HepG2 (cell line): ENCODE results near the gene PCDHGA1. TPM values are rescaled to one million over a fixed set of nuclear protein-coding genes. Genes with fewer than 3 reads are reported as not detected.

Experiments used
- ATAC-seq: fragments of 200-7000 bp; cut with Tn5 transposase; 3 replicates; pipeline ENCODE4 v1.9.1; 2020; ENCODE audit warnings: mild to moderate bottlenecking, moderate library complexity
- BruUV-seq: library from RNA; stranded (reverse); fragments of 400-500 nt; replicated peaks from 2 replicates; lab custom pipeline; 2021; lab: Mats Ljungman, UMichigan
- CTCF ChIA-PET: fragments of 300-600 bp; formaldehyde crosslinking; extraction: SDS; loops from one replicate; lab custom pipeline; 2021; ENCODE audit warnings: low total read pairs, inconsistent platforms, low intra/inter-chr PET ratio; lab: Yijun Ruan, JAX
- POLR2A ChIA-PET: fragments of 350-600 bp; sonication (Branson Sonifier 250); formaldehyde crosslinking; loops from one replicate; lab custom pipeline; 2020; ENCODE audit warnings: antibody characterized with exemption, inconsistent platforms; lab: Yijun Ruan, JAX
- DNase-seq: peaks from one replicate; pipeline ENCODE4 v3.0.0-alpha.2; 2015; ENCODE audit warnings: low spot score
- FAIRE-seq: peaks from 3 replicates; lab custom pipeline; 2011; peaks lifted over from hg19 to GRCh38; lab: Jason Lieb, UNC
- H2AFZ ChIP-seq: one replicate; pipeline ENCODE4 v1.6.1; 2011; ENCODE audit warnings: low read length, inconsistent platforms
- H3K27ac ChIP-seq: fragments of 300-600 bp; 3 replicates; pipeline ENCODE4 v1.8.0; 2011; ENCODE audit warnings: mixed run types, mild to moderate bottlenecking, mixed read lengths, low read length, inconsistent platforms; ENCODE audit not compliant: insufficient read depth; ENCODE audit errors: extremely low read length
- H3K27me3 ChIP-seq, 2 experiments: fragments of 200-600 bp in 1 of 2; 2 replicates in 1 of 2; 3 replicates in 1 of 2; pipeline versions ENCODE4 v1.6.0 to v1.8.0; 2011; ENCODE audit warnings: low read length in 2 of 2, mild to moderate bottlenecking in 2 of 2, moderate library complexity in 2 of 2, inconsistent platforms in 1 of 2; ENCODE audit not compliant: insufficient read depth in 2 of 2, control insufficient read depth in 1 of 2
- H3K36me3 ChIP-seq, 2 experiments: fragments of 200-600 bp in 1 of 2; replicated peaks in 1 of 2; 2 replicates in 1 of 2; 3 replicates in 1 of 2; pipeline versions ENCODE4 v1.5.1 to v1.8.0; 2011; ENCODE audit warnings: low read length in 2 of 2, inconsistent platforms in 1 of 2; ENCODE audit not compliant: insufficient read depth in 2 of 2, control insufficient read depth in 1 of 2
- H3K4me1 ChIP-seq: 2 replicates; pipeline ENCODE4 v1.5.1; 2012; ENCODE audit warnings: low read length, inconsistent platforms; ENCODE audit not compliant: insufficient read depth
- H3K4me2 ChIP-seq: 2 replicates; pipeline ENCODE4 v1.6.0; 2011; ENCODE audit warnings: low read depth, low read length, inconsistent platforms
- H3K4me3 ChIP-seq, 3 experiments: fragments of 200-600 bp in 1 of 3; sonication (generic), shearing (Covaris generic) in 1 of 3; replicated peaks in 1 of 3; 2 replicates each; pipeline ENCODE4 v1.5.1; 2011 to 2016; ENCODE audit warnings: low read length in 3 of 3, inconsistent platforms in 2 of 3, low read depth in 2 of 3, mild to moderate bottlenecking in 2 of 3, control low read depth in 1 of 3, mixed read lengths in 1 of 3; ENCODE audit not compliant: insufficient read depth in 1 of 3
- H3K79me2 ChIP-seq: one replicate; pipeline ENCODE4 v1.6.1; 2011; ENCODE audit warnings: low read length, inconsistent platforms; ENCODE audit not compliant: insufficient read depth
- H3K9ac ChIP-seq: 2 replicates; pipeline ENCODE4 v1.6.0; 2011; ENCODE audit warnings: mild to moderate bottlenecking, low read depth, low read length, inconsistent platforms; ENCODE audit not compliant: insufficient read depth
- H3K9me3 ChIP-seq: 2 replicates; pipeline ENCODE4 v1.5.1; 2012; ENCODE audit warnings: mild to moderate bottlenecking, low read length
- H4K20me1 ChIP-seq: 2 replicates; pipeline ENCODE4 v1.6.0; 2011; ENCODE audit warnings: inconsistent platforms, mild to moderate bottlenecking, low read length, moderate library complexity; ENCODE audit not compliant: insufficient read depth
- AHR ChIP-seq: IDR thresholded peaks from 2 replicates; pipeline ENCODE4 v1.6.1; 2018; ENCODE audit warnings: missing genetic modification reagents, missing compliant biosample characterization
- ARNT ChIP-seq: fragments of 450-650 bp; IDR thresholded peaks from 2 replicates; pipeline ENCODE4 v1.6.1; 2017
- ATF2 ChIP-seq: sonication (generic); formaldehyde crosslinking; IDR thresholded peaks from 2 replicates; pipeline ENCODE4 v1.4.0; 2020; ENCODE audit warnings: missing genetic modification reagents
- DR1 ChIP-seq: sonication (generic); formaldehyde crosslinking; IDR thresholded peaks from 2 replicates; pipeline ENCODE4 v1.8.0; 2021; ENCODE audit warnings: mild to moderate bottlenecking, missing genetic modification reagents, inconsistent platforms
- E2F2 ChIP-seq: sonication (generic); formaldehyde crosslinking; IDR thresholded peaks from 2 replicates; pipeline ENCODE4 v1.4.0; 2020; ENCODE audit warnings: missing genetic modification reagents, borderline replicate concordance
- ETV6 ChIP-seq: sonication (generic); formaldehyde crosslinking; conservative IDR thresholded peaks from 2 replicates; pipeline ENCODE4 v1.4.0; 2020; ENCODE audit warnings: missing genetic modification reagents
- GATAD1 ChIP-seq: IDR thresholded peaks from 2 replicates; pipeline ENCODE4 v1.6.1; 2016; ENCODE audit warnings: missing genetic modification reagents, missing compliant biosample characterization
- IKZF4 ChIP-seq: sonication (generic); formaldehyde crosslinking; IDR thresholded peaks from 2 replicates; pipeline ENCODE4 v1.5.1; 2020; ENCODE audit warnings: borderline replicate concordance, mild to moderate bottlenecking, low read depth, missing genetic modification reagents; ENCODE audit errors: not compliant biosample characterization
- MXD4 ChIP-seq: IDR thresholded peaks from 2 replicates; pipeline ENCODE4 v1.6.1; 2016; ENCODE audit warnings: mild to moderate bottlenecking, missing biosample characterization, missing genetic modification reagents
- NFE2 ChIP-seq: sonication (generic); formaldehyde crosslinking; IDR thresholded peaks from 2 replicates; pipeline ENCODE4 v1.4.0; 2020; ENCODE audit warnings: missing genetic modification reagents
- SMAD9 ChIP-seq: sonication (generic); formaldehyde crosslinking; IDR thresholded peaks from 2 replicates; pipeline ENCODE4 v1.5.1; 2020; ENCODE audit warnings: mild to moderate bottlenecking, missing genetic modification reagents
- SNAPC2 ChIP-seq: sonication (generic); formaldehyde crosslinking; IDR thresholded peaks from 2 replicates; pipeline ENCODE4 v1.8.1; 2022; ENCODE audit warnings: mild to moderate bottlenecking, missing genetic modification reagents
- SPEN ChIP-seq: sonication (generic); formaldehyde crosslinking; IDR thresholded peaks from 2 replicates; pipeline ENCODE4 v1.5.1; 2020; ENCODE audit warnings: low read depth, mild to moderate bottlenecking, missing genetic modification reagents
- ZNF10 ChIP-seq: sonication (generic); formaldehyde crosslinking; IDR thresholded peaks from 2 replicates; pipeline ENCODE4 v1.4.0; 2020; ENCODE audit warnings: mild to moderate bottlenecking, low read depth, missing genetic modification reagents, borderline replicate concordance
- ZNF317 ChIP-seq: sonication (generic); formaldehyde crosslinking; IDR thresholded peaks from 2 replicates; pipeline ENCODE4 v1.5.0; 2020; ENCODE audit warnings: mild to moderate bottlenecking, missing genetic modification reagents
- ZNF501 ChIP-seq: sonication (generic); formaldehyde crosslinking; IDR thresholded peaks from 2 replicates; pipeline ENCODE4 v1.5.1; 2020; ENCODE audit warnings: mild to moderate bottlenecking, moderate library complexity, missing genetic modification reagents
- ZNF557 ChIP-seq: sonication (generic); formaldehyde crosslinking; IDR thresholded peaks from 2 replicates; pipeline ENCODE4 v1.4.0; 2020; ENCODE audit warnings: missing genetic modification reagents
- ZNF580 ChIP-seq: IDR thresholded peaks from 2 replicates; pipeline ENCODE4 v1.6.1; 2016; ENCODE audit warnings: low read depth, borderline replicate concordance
- ZNF639 ChIP-seq: conservative IDR thresholded peaks from 2 replicates; pipeline ENCODE4 v1.6.1; 2018; ENCODE audit warnings: missing genetic modification reagents
- ZNF720 ChIP-seq: sonication (generic); formaldehyde crosslinking; IDR thresholded peaks from 2 replicates; pipeline ENCODE4 v1.4.0; 2020; ENCODE audit warnings: missing genetic modification reagents
- WGBS: methylation state at CpG from one replicate; pipeline ENCODE4 v1.1.6; 2017; ENCODE audit warnings: low lambda C conversion rate; 5-methylcytosine and 5-hydroxymethylcytosine counted together
- in situ Hi-C: cut with HindIII; loops from 2 replicates; pipeline ENCODE4 v1.10.0; 2017; ENCODE audit warnings: low pct_unique_long_range_greater_than_20kb; ENCODE audit not compliant: extremely low pct_ligation_motif_present
- intact Hi-C: fragments of 100-400 bp; cut with micrococcal nuclease; formaldehyde crosslinking; loops from one replicate; pipeline ENCODE4 v1.10.0; 2022; ENCODE audit not compliant: unreplicated experiment
- polyA plus RNA-seq, 8 experiments: library from polyadenylated mRNA; depleted of rRNA in 3 of 8; stranded (reverse) in 7 of 8; unstranded in 1 of 8; fragments of >200 nt; fragmentation: Illumina TruSeq in 4 of 8; extraction: Trizol in 4 of 8; gene quantifications; 2 replicates each; pipeline versions ENCODE4 v1.2.1 to v1.2.3, GENCODE V29; 2011 to 2016; ENCODE audit warnings: low read depth in 4 of 8, missing spikeins in 1 of 8, mixed read lengths in 1 of 8; ENCODE audit not compliant: insufficient read depth in 1 of 8
- total RNA-seq, 5 experiments: library from RNA; depleted of rRNA; stranded (reverse); fragments of >200 nt; fragmentation: Illumina TruSeq; extraction: Trizol; gene quantifications; 2 replicates each; pipeline ENCODE4 v1.2.3, GENCODE V29; 2016; ENCODE audit warnings: low read depth in 1 of 5

The PCDHGA1 gene
- total and polyA plus RNA-seq, 2 of the 13 experiments (the other 11 are each of a cell fraction or from before 2014, with no cell fraction given) = 0.31 to 0.40 TPM

- peaks cover 31% of the 10 kb centered on the region for H3K4me1 ChIP-seq
- no peak for FAIRE-seq
- ChIA-PET POLR2A (no interaction called here), CTCF (no interaction called here)
- H3K4me2 ChIP-seq = no peak overlapping the region
- no peaks in the 10 kb centered on the region for H4K20me1 ChIP-seq
- 47% methylated on average over 3 of the region's 3 CpGs for WGBS
- intact Hi-C loops = no loop called here
- no peak for TF ChIP-seq ZNF317 (CRISPR knock-in tag)
- no peak for TF ChIP-seq AHR (CRISPR knock-in tag)
- no peak for TF ChIP-seq GATAD1
- no peak for TF ChIP-seq E2F2 (CRISPR knock-in tag)
- no peak for TF ChIP-seq ZNF10 (CRISPR knock-in tag)
- no peak for TF ChIP-seq MXD4 (CRISPR knock-in tag)
- TF ChIP-seq DR1 (CRISPR knock-in tag) = no peak
- TF ChIP-seq SMAD9 (CRISPR knock-in tag) = no peak
- TF ChIP-seq IKZF4 (CRISPR knock-in tag) = no peak
- TF ChIP-seq ZNF557 (CRISPR knock-in tag) = no peak
- no peak for TF ChIP-seq SNAPC2 (CRISPR knock-in tag)
- TF ChIP-seq ARNT = no peak
- TF ChIP-seq ZNF720 (CRISPR knock-in tag) = no peak
- TF ChIP-seq ZNF501 (CRISPR knock-in tag) = no peak
- TF ChIP-seq ZNF639 (CRISPR knock-in tag) = no peak
- no peak for TF ChIP-seq ZNF580 (CRISPR knock-in tag)
- TF ChIP-seq SPEN = no peak
- TF ChIP-seq ATF2 (CRISPR knock-in tag) = no peak
- no peak for TF ChIP-seq ETV6 (CRISPR knock-in tag)
- TF ChIP-seq NFE2 (CRISPR knock-in tag) = no peak
- TF ChIP-seq, all 625 proteins: peak for 0
- in situ Hi-C loops = no loop called here
- Histone ChIP-seq H3K9me3 (peaks cover 26% of the 10 kb centered on the region), H3K27me3 (no peaks in the 10 kb centered on the region; a peak in 1 of 5 replicates), H2AFZ (no peak overlapping the region), H3K27ac (no peak overlapping the region), H3K9ac (no peak overlapping the region), H3K36me3 (peaks cover 4 to 14% of the 10 kb centered on the region in 2 experiments), H3K4me3 (no peak overlapping the region), H3K79me2 (peaks cover 23% of the 10 kb centered on the region)
- ATAC-seq = no peak
- no peak for DNase-seq
- no TSS peak for BruUV-seq
These were observed 8.1 kb upstream of the PCDHGA1 start for GRCh38 chr5:141322261-141322660.
